GM10266 (cell line): ENCODE results near the gene PRDM11.

ENCODE experiments used
- DNase-seq: peaks from one replicate; pipeline ENCODE4 v3.0.0; 2012; ENCODE audit errors: extremely low spot score
- TF ChIP-seq, protein P1 (sequence below): IDR thresholded peaks from 2 replicates; pipeline ENCODE4 v1.5.1; 2012; ENCODE audit warnings: mild to moderate bottlenecking, low read depth; ENCODE audit not compliant: control insufficient read depth, insufficient read depth; ENCODE audit errors: missing control alignments

Gene PRDM11

DNA sequence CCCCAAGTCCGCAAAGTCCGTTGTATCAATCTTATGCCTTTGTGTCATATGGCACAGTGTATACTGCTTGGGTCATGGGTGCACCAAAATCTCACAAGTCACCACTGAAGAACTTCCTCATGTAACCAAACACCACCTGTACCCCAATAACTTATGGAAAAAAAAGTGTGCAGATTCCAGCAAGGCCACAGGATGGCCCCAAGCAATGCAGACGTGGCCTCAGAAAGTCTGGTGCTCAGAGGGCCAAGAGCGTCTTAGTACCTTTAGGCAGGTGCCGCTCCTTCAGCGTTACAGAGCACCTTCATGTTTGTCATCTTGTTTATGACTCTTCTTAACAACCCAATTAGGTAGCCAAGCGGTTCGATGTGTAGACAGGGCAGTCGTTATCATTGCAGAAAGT, 65.3 kb downstream of the PRDM11 start:
- DNase-seq = no peak
- TF ChIP-seq, protein P1, sequence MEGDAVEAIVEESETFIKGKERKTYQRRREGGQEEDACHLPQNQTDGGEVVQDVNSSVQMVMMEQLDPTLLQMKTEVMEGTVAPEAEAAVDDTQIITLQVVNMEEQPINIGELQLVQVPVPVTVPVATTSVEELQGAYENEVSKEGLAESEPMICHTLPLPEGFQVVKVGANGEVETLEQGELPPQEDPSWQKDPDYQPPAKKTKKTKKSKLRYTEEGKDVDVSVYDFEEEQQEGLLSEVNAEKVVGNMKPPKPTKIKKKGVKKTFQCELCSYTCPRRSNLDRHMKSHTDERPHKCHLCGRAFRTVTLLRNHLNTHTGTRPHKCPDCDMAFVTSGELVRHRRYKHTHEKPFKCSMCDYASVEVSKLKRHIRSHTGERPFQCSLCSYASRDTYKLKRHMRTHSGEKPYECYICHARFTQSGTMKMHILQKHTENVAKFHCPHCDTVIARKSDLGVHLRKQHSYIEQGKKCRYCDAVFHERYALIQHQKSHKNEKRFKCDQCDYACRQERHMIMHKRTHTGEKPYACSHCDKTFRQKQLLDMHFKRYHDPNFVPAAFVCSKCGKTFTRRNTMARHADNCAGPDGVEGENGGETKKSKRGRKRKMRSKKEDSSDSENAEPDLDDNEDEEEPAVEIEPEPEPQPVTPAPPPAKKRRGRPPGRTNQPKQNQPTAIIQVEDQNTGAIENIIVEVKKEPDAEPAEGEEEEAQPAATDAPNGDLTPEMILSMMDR = no peak

DNA sequence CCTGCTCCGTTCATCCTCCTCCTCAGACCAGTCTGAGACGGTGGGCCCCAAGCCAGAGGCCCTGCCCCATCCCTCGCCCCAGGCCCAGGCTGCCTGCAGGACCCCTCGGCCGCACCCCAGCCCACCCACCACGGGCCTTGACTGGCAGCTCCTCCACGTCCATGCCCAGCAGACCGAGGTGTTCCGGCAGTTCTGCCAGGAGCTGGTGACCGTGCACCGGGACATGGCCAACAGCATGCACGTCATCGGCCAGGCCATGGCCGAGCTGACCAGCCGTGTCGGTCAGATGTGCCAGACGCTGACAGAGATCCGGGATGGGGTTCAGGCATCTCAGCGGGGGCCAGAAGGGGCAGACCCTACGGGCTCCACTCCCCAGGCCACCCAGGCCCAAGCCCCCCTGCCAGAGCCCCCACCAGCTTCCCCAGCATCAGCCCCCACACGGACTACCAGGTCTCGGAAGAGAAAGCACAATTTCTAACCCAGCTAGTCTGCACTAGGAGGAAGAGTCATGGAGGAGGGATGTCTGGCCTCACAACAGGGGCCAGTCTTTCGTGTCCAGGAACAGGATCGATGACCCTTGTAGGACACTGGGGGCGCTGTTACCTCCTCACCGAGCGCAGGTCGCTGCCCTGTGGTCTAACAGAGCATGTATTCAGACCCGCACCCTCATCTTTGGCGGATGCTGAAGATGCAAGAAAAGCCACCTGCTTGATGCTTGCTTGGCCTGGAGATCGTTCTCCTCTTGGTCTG, 66.3 kb downstream of the PRDM11 start:
- DNase-seq = no peak
- TF ChIP-seq, protein P1 = no peak

DNA sequence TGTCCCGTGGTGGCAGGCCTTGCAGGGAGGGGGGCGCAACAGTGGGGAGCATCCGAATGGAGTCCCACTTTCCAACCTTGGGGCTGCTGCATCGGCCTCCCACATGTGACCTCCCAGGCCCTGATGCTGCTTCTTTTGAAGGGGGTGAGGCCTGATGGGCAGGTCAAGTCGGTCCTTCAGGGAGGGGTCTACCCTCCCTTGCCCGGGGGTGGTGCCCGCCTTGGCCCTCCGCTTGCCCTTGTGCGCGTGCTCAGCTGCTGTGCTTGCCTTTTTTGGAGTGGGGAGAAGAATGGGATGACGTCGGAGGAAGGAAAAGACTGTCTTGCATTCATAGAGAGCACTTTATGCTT, 66.9 kb downstream of the PRDM11 start:
- TF ChIP-seq, protein P1 = no peak
- DNase-seq = no peak

DNA sequence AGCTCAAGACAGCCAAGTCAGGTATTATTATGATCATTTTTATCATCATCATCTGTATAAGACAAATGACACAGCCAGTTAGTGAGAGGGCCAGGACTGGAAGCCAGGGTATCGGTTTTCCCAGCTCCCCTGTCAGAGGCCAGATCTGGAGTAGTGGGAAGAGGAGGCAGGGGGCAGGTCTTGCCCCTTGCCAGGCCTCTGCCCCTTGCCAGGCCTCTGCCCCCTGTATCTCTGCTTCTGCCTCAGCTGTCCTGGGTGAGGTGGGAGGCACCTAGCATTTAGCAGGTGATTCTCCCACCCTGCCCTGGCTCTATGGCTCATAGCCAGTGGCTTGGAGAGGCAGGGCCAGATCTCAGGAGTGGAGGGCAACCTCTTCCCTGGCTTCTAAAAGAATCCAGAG, 67.3 kb downstream of the PRDM11 start:
- DNase-seq = no peak
- TF ChIP-seq, protein P1 = no peak

DNA sequence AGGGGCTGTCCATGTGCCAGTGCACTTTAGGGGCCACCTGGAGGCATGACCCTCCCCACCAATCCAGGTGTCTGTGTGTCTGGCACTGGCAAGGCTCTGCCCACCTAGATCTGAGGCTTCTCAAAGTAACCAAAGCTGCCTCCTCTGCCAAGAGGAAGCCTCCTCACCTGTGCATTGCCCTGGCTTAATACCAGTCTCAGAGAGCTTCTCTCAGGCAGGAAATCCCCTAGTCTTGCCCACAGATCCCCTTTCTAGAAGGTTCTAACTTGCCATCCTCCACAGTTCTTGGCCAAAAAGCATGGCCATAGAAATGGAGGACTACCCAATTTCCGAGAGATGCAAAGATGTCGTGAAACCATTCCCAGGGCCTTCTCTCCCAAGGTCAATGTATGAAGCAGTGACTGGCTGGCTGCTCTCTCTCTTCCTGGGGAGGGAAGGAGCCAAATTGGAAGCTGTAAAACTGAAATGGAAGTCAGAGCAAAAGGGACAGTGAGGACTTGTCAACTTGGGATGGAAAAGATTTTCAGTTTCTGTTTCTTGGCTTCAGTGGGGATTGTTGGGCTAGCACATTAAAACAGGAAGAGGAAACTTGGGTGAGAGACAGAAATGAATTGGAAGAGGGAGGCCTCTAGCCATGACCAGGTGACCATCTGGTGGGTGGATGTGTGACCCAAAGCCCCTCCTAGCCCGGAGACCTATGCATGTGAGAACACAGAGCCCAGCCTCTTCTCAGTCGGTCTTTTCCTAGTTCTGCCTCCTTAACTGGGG, 68.8 kb downstream of the PRDM11 start:
- TF ChIP-seq, protein P1 = no peak
- DNase-seq = no peak

DNA sequence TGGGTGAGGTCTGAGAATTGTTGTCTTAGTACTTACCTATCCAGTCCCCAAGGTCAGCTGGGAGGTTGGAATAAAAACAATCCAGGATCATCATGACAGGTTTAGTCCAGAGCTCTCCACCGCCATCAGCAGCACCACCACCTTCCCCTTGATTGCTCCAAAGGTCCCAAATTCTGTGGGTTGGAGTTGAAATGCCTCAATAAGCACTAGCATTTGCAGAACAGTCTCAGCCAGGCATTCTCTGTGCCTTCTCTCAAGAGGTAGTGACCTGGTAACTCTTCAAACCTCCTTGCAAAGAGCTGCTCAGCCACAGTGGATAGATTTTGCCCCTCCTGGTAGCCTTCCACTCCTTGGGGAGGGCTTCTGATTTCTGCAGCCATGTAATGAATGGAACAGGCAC, 69.6 kb downstream of the PRDM11 start:
- DNase-seq = no peak
- TF ChIP-seq, protein P1 = no peak

DNA sequence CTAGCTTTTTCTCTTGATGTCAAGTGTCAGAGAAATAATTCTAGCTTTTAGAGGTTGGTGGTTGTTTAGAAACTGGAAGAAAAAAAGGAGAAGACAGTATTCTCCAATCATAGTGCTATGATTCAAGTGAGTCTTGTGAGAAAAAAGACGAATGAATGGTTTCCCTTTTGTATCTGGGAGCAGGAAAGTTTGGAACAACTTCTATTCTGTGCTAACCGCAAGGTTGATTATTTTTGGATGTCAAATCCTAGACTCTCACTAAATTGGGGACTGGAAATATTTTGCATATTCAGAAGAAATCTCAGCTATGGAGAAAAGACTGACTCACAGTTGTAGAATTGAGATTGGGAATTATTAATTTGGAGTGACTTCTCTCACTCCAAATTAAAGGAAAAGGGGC, 70.5 kb downstream of the PRDM11 start:
- no peak for DNase-seq
- TF ChIP-seq, protein P1 = no peak
